Activated T-helper 1 cell treated with anti-CD3 and anti-CD28 coated beads, Interleukin-2, amount 50 U/mL, for 16 hours (primary cell): ENCODE results near the gene ADCY10.
"Not testable (repeated sequence)": the region's sequence is repeated elsewhere in the genome, so short reads cannot be mapped to it uniquely, and the experiment has no call there.

ENCODE experiments used
- DNase-seq, 2 donors: peaks; one replicate each; pipeline ENCODE4 v3.0.0-alpha.2; 2020; ENCODE audit warnings: low read depth in 1 of 2, low spot score in 1 of 2

Gene ADCY10, protein sequence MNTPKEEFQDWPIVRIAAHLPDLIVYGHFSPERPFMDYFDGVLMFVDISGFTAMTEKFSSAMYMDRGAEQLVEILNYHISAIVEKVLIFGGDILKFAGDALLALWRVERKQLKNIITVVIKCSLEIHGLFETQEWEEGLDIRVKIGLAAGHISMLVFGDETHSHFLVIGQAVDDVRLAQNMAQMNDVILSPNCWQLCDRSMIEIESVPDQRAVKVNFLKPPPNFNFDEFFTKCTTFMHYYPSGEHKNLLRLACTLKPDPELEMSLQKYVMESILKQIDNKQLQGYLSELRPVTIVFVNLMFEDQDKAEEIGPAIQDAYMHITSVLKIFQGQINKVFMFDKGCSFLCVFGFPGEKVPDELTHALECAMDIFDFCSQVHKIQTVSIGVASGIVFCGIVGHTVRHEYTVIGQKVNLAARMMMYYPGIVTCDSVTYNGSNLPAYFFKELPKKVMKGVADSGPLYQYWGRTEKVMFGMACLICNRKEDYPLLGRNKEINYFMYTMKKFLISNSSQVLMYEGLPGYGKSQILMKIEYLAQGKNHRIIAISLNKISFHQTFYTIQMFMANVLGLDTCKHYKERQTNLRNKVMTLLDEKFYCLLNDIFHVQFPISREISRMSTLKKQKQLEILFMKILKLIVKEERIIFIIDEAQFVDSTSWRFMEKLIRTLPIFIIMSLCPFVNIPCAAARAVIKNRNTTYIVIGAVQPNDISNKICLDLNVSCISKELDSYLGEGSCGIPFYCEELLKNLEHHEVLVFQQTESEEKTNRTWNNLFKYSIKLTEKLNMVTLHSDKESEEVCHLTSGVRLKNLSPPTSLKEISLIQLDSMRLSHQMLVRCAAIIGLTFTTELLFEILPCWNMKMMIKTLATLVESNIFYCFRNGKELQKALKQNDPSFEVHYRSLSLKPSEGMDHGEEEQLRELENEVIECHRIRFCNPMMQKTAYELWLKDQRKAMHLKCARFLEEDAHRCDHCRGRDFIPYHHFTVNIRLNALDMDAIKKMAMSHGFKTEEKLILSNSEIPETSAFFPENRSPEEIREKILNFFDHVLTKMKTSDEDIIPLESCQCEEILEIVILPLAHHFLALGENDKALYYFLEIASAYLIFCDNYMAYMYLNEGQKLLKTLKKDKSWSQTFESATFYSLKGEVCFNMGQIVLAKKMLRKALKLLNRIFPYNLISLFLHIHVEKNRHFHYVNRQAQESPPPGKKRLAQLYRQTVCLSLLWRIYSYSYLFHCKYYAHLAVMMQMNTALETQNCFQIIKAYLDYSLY (N-terminal part only)

DNA sequence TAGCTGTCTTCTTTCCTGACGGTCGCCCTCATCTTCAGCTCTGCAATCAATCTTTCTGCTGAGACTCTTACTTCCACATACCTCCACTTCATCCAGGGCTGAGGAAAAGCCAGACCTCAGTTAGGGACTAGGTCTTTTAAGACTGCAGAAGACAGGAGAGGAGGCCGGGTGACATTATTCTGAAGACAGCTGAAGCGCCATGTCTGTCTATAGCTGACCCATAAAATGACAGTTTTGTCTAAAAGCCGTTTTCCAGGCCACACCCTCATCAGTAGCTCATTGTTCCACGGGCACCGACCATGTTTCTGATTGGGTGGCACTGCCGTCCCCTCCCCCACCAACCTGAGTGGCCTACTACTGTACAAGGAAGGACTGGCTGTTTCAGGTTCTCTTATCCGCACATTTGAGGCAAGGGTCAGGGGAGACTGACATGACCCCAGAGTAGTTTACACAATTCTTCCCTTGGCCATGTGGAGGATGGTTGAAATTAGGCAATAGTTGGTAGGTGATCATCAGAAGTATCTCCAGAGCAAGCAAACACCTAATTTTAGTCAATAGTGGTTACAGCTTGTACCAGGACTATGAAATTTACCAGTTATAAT lies at the start of gene ADCY10:
Gene ADCY10 (minus strand): TSS at position 240 of the 602 bp plus-strand sequence. CDS start 8,994 bp downstream, outside the sequence.
- DNase-seq: no peak

DNA sequence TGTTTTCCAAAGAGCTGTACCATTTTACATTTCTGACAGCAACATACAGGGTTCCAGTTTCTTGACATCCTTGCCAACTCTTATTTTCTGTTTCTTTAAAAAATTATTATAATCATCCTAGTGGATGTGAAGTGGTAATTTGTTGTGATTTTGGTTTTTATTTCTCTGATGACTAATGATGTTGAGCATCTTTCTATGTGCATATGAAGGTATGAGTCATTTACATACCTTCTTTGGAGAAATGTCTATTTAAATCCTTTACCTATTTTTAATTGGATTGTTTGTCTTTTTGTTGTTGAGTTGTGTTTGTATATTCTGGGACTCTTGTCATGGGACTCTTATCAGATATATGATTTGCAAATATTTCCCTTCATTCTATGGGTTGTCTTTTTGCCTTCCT lies 43.8 kb upstream of the ADCY10 start:
- DNase-seq: no peak

DNA sequence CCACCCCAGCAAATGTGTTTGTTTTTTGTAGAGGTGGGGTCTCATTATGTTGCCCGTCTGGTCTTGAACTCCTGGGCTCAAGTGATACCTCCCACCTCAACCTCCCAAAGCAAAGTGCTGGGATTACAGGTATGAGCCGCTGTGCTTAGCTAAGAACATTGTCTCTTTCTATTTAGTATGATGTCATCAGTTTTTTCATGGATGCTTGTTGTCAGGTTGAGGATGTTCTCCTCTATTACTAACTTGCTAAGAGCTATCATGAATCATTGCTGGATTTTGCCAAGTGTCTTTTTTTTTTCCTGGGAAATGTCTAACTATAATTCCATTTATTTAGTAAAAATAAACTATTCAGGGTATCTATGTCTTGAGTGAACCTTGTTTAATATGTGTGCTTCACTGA lies 42.0 kb upstream of the ADCY10 start:
- no peak for DNase-seq

DNA sequence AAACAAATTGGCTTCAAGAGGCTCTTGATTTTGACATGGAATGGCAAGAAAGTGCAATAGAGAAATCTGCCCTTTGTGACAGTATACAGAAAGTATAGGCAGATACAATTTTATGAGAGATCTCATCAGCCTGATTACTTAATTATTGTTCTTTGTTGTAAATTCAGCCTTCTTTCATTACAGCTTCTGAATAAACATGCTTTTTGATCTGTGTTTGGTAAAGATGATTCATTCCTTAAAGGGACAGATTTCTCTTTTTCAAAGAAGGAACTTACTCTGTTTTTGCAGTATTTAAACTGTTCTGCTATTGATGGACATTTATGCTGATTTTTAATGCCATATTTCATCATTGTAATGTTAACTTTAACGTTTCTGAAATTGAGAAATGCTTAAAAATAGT lies 36.6 kb upstream of the ADCY10 start:
- DNase-seq: no peak

DNA sequence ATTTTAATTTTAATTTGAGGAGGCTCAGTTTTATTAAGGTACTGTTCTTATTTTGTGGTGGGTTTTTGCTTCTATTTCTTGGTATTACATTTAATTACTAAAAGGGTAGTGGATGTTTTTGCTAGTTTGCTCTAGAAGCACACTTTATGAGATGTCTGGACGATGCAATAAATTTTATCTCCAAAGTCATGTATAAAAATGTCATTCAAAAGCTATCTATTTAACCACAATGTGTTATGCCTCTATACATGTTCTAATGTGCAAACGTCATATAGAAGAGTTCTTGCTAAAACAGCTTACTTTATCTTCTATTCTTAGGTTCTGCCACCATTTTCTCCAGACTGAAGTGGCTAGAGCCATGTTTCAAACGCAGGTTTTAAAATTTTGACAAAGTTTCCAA lies 35.9 kb upstream of the ADCY10 start:
- DNase-seq: no peak

DNA sequence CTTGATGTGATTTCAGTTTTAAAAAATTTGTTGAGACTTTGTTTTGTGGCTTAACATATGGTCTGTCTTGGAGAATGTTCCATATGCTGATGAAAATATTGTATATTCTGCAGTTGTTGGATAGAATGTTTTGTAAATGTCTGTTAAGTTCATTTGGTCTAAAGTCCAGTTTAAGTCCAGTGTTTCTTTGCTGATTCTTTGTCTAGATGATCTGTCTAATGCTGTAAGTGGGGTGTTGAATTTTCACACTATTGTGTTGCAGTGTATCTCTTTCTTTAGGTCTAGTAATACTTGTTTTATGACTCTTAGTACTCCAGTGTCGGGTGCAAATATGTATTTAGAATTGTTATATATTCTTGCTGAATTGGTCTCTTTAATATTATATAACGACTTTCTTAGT lies 33.8 kb upstream of the ADCY10 start:
- no peak for DNase-seq

DNA sequence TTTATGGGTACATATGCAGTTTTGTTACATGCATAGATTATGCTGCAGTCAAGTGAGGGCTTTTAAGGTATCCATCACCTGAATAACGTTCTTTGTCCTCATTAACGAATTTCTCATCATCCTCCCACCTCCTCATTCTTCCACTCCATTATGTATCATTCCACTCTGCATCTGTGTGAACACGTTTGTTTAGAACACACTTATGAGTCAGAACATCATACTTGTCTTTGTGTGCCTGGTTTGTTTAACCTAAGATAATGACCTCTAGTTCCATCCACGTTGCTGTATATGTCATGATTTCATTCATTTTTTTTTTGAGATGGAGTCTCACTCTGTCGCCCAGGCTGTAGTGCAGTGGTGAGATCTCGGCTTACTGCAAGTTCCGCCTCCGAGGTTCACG lies 29.6 kb upstream of the ADCY10 start:
- DNase-seq: no peak

DNA sequence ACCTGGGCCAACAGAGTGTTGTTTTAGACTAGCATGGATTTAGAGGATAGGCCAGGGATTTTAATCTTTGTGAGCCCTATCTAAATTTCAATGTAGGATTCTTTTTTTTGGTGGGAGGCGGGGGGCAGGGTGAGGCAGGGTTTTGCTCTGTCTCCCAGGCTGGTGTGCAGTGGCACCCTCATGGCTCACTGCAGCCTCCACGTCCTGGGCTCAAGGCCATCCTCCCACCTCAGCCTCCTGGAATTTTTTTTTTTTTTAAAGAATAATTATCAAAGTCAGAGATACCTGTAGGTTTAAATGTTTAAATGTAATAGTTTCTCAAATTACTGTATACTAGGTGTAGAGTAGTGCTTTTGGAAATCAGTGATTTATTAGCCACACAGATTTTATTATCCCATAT lies 26.3 kb upstream of the ADCY10 start:
- no peak for DNase-seq

DNA sequence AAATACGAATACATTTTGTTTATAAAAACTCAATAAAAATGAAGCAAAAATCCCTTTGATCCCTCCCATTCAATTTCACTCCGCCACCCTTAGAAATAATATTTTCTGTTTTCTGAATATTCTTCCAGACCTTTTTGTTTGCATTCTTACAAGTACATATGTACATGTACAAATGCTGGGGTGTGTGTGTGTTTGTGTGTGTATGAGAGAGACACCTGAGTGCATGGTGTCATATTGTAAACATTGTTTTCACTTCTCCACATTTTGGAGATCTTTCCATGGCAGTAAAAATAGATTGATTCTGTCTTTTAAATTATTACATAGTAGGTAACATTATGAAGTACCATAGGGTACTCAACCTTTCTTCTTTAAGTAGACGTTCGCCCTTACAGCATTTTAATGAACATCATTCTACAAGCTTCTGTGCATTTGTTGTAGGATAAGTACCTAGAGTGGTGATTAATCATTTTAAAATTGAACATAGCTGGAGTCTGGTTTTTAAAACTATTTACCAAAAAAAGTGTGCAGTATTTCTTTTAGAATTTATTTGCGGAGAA lies 24.2 kb upstream of the ADCY10 start:
- DNase-seq: no peak

DNA sequence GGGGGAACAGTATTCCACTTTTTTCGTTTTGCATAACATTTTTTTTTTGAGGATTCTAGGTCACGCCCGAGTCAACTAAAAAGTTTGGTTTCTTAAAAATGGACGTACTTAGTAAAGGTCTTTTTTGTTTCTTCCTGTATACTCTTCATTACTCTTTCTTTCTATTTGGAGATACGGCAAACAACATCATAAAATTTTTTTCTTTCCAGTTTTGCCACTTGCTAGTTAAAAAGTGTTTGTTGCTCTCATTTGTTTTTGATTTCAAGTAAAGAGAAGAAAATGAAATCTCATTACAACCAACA lies 23.7 kb upstream of the ADCY10 start:
- DNase-seq: no peak

DNA sequence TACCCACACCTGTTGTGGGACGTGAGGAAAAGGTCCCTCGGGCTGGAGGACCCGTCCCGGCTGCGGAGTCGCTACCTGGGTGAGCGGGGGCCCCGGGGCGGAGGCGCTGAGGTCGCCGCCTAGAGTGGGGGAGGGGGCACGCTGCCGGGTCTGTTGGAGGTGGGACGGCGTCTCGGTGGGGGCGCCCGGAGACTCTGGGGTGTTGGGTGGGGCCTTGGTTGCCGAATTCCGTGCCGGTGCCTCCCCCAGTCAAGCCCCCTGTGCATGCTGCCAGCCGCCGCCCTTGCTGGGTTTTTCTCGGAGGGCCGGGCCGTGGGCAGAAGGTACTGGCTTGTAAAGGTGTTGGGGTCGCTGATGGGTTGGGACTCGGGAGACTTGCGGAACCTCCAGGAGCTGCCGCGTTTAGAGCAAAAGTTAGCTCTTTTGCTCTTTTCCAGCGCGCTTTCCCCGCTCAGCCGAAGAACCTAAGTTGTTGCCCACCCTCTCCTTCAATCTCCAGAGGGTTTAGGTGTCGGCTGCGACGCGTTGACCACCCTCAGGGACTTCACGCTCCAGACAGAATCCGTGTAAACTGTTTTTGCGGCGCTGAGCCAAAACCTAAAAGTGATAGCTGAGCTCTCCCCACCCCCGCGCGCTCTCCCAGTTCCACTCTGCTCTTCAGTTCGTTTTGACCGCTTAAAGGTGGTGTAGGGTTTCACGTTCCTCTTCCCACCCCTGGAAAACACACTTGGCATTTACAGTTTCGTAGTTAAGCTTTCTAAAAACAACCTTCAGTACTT lies 23.2 kb upstream of the ADCY10 start, which contains the start of gene MPC2:
Gene MPC2 (minus strand): TSS at position 143 of the 779 bp plus-strand sequence. CDS start 1,231 bp downstream, outside the sequence.
- peak; percentile 38 to 50 for DNase-seq

DNA sequence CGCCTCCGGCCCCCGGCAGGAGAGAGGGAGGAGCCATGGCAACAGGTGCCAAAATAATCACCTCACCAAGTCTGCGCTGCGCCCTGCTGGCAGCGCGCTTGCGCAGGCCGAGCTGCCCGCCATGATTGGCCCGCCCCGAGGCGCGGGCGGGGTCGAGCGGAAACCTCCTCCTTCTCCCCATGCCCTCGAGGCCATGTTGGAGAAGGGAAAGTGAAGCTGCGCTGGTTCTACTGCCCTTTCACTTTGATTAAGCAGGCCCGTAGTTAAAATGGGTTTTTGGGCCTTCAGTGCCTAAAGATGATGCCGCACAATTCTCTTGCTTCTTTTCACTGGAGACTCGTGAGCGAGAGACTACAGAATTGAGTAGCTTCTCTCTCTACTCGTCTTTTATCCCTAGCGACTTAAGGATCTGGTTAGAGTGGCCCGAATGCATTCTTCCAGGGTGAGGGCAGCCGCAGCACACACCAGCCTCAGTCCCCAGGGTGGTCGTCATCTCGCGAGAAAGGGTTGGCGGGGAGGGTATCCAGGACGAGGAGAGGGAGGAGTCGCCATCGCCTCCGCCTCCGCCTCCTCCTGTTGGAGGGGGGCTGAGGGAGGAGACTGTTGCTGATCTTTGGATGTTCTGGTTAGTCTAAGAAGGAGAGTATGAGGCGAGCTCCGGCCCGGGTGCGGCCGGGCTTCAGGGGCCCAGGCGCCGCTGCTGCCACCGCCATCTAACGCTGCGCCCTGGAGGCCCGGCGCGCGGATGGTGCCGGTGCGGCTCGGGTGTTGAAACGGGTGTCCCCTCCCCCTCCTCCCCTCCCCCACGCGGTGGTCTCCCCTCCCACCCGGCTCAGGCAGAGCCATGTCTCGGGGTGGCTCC lies 22.4 kb upstream of the ADCY10 start, which contains the start of gene DCAF6:
Gene DCAF6 (plus strand): TSS at position 616 of the 862 bp plus-strand sequence. CDS start 229 bp downstream, at position 845.
- DNase-seq: peak; percentile 89 to 97

DNA sequence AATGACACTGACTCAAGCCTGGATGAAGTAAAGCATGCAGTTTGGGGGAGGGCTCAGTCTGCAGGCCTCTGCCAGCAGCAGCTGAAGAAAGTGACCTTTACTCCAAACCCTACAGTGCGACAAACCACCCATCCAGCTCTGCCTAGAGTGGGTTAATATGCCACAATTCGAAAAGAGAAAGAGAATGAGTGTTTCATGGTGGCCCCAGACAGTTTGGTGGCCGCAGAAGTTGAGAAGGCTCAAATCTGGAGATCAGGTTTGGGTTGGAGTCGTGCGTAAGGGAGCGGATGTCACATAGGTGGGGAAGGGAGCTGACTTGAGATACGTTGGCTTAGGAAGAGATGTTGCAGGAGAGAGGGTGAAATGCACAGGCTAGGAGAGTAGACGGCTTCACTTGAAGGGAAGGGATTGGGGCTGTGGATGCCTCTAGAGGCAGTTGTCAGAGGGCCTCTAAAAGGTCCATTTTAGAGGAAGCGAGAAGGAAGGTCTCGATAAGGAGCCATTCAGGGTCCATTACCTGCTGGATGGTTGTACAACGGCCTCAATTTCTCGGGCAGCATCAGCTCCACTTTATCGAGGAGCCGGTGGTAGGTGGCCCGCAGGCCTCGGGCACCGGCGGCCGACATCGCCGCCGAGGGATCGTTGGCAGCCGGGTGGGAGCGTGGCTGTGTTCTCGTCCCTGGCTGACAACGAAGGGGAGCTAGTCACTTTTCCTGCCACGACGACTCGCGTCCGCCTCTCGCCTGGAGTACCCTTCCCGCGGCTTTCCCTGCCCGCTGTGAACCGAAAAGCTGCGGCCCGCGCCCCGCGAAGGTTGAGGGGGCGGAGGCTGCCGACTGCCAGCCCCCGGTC lies 21.5 kb upstream of the ADCY10 start:
- DNase-seq: peak in 1 of 2 donors; percentile 5

DNA sequence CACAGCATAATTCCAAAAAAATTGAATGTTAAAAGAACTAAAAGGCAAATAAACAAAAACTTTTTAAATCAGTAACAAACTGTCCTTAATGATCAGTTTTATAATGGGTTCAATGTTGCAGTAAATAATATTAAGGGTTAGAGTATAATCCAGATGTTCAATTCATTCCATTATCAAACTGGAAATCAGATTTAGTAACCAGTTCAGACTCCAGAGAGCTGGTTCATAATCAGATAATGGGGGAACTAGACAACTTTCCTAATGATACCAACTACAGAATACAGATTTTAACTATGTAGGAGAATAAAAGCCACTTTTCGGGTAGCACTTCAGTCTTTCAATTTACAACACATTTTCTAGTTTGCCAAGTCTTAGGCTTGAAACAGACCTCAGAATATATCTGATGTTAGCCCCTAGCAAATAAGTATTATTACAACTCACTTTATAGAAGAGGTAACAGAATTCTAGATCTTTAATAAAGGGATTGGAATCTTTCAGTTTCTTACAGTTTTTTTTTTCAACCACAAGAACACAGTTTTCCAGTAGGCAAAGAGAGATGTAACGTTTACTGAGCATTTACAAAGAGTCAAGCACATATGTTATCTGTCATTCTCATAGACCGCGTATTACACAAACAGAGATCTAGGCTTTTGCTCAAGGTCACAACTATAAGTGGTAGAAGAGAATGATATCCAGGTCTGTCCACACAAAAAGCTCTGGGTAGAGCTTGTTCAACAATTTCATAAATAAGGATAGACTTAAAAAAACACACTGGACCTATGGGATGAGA lies 20.7 kb upstream of the ADCY10 start:
- no peak for DNase-seq

DNA sequence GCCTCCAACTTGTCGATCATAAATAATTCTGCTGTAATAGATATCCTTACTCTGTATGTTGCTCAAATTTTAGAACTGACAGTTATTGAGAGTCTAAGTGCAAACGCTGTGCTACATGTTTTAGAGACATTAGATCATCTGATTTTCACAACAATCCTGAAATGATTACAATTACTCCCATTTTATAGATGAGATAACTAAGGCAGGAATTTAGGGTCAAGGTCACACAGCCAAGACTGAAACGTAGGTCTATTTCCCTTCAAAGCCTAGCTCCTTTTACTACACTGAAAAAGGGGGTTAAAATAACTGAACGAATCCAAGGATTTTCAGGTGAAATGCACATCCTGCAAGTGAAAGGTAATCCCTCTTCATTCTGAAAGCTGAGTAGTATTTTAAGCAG lies 19.9 kb upstream of the ADCY10 start:
- no peak for DNase-seq

DNA sequence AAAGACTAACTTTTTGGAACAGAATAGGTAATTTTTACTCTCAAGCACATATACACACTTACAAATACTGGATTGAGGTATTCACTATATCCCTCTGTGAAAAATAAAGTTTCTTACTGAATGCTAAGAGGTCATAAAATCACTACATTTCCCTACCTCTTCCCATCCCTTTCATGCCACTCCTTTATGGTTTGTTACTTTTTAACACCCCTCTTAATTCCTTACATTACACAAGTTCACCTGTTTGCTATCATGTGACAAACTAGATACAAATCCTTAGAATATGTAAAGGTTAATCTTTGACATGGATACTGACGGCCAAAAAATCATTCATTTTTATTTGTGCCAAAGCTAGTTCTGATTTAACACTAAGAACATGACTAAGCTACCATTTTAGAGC lies 15.8 kb upstream of the ADCY10 start:
- no peak for DNase-seq

DNA sequence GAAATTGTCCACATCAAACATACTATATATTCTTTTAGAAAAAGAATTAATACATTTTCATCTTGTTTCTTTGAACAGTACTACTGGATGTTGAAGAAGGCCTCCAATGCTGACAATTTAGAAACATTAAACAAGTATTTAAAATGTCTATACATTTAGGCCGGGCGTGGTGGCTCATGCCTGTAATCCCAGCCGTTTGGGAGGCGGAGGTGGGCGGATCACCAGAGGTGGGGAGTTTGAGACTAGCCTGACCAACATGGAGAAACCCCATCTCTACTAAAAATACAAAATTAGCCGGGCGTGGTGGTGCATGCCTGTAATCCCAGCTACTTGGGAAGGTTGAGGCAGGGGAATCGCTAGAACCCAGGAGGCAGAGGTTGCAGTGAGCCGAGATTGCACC lies 15.0 kb upstream of the ADCY10 start:
- DNase-seq: not testable (repeated sequence)
